ENCODE results near the gene HMGCS2.

The HMGCS2 gene

DNA sequence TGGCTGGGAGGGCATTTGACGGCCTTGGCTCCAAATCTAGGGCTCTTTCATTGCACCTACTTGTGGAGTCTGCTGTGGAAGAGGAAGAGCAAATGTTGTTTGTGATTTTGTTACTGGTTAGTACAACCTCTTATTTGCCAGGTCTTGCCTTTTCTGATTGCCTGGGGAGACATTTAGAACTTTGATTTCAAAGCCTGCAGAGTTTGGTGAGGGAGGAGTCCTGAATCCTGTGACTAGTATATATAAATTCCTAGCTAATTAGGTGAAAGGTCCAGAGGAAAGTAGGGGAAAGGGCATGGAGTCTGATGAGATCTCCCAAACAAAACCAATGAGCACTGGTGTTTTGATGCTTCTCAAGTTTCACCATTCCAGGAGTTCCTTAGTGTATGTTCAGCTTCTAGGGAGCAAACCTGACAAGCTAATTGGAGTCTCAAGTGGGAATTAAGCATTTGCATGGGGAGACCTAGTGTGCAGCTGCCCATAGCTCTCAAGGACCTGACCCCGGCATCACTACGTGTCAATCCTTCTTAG is 5.1 kb upstream of the HMGCS2 start:
- H3K4me3 ChIP-seq (ENCODE audit: low read depth, low read length) = no peak overlapping the region
- DNase-seq (ENCODE audit: low read depth) = no peak
- TF ChIP-seq POLR2A (IDR thresholded peaks at IDR 0.05; ENCODE audit: extremely low read depth, insufficient read length) (no peak), MYC (IDR thresholded peaks at IDR 0.05; ENCODE audit: low read depth, low read length) (no peak), CTCF (IDR thresholded peaks at IDR 0.05; ENCODE audit: low read depth, low read length) (no peak)
- TF ChIP-seq, protein P1, sequence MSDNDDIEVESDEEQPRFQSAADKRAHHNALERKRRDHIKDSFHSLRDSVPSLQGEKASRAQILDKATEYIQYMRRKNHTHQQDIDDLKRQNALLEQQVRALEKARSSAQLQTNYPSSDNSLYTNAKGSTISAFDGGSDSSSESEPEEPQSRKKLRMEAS (IDR thresholded peaks at IDR 0.05; ENCODE audit: low read depth, low read length) = no peak

- no peak overlapping the region for H3K4me3 ChIP-seq (ENCODE audit: low read depth, low read length)
- no peak for TF ChIP-seq MYC (IDR thresholded peaks at IDR 0.05; ENCODE audit: low read depth, low read length)
- TF ChIP-seq POLR2A (IDR thresholded peaks at IDR 0.05; ENCODE audit: extremely low read depth, insufficient read length) = no peak
- TF ChIP-seq CTCF (IDR thresholded peaks at IDR 0.05; ENCODE audit: low read depth, low read length) = no peak
- no peak for DNase-seq (ENCODE audit: low read depth)
Measured at GRCh38 chr1:119772298-119772697, 3.6 kb upstream of the HMGCS2 start.

GRCh38 chr1:119771770-119772169 is 3.1 kb upstream of the HMGCS2 start:
- H3K4me3 ChIP-seq (ENCODE audit: low read depth, low read length) = no peak overlapping the region
- TF ChIP-seq POLR2A (IDR thresholded peaks at IDR 0.05; ENCODE audit: extremely low read depth, insufficient read length) (no peak), MYC (IDR thresholded peaks at IDR 0.05; ENCODE audit: low read depth, low read length) (no peak), CTCF (IDR thresholded peaks at IDR 0.05; ENCODE audit: low read depth, low read length) (no peak)
- TF ChIP-seq, protein P1 (IDR thresholded peaks at IDR 0.05; ENCODE audit: low read depth, low read length) = no peak
- no peak for DNase-seq (ENCODE audit: low read depth)

DNA sequence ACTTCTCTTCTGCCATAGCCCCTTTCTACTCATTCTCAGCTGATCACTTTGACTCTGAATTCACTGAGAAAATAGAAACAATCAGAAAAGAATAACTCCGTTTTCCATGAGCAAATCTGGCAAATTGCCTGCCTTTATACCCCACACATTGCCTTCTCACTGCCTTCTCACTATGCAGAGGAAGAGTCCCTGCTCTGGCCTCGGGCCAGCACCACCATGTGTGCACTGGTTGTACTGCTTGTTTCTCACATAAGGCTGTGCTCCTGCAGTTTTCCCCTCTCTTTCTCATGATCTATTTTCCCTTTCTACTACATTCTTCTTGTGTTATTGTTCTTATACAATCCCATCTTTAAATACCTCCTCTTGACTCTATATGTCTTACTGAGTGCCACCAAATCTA is 2.3 kb upstream of the HMGCS2 start:
- H3K4me3 ChIP-seq (ENCODE audit: low read depth, low read length) = no peak overlapping the region
- no peak for DNase-seq (ENCODE audit: low read depth)
- TF ChIP-seq POLR2A (IDR thresholded peaks at IDR 0.05; ENCODE audit: extremely low read depth, insufficient read length) (no peak), CTCF (IDR thresholded peaks at IDR 0.05; ENCODE audit: low read depth, low read length) (no peak), MYC (IDR thresholded peaks at IDR 0.05; ENCODE audit: low read depth, low read length) (no peak)
- TF ChIP-seq, protein P1 (IDR thresholded peaks at IDR 0.05; ENCODE audit: low read depth, low read length) = no peak

GRCh38 chr1:119767486-119767885 is 1.2 kb downstream of the HMGCS2 start:
- DNase-seq (ENCODE audit: low read depth) = no peak
- TF ChIP-seq, protein P1 (IDR thresholded peaks at IDR 0.05; ENCODE audit: low read depth, low read length) = no peak
- TF ChIP-seq POLR2A (IDR thresholded peaks at IDR 0.05; ENCODE audit: extremely low read depth, insufficient read length) = no peak
- TF ChIP-seq MYC (IDR thresholded peaks at IDR 0.05; ENCODE audit: low read depth, low read length) = no peak
- TF ChIP-seq CTCF (IDR thresholded peaks at IDR 0.05; ENCODE audit: low read depth, low read length) = no peak
- no peak overlapping the region for H3K4me3 ChIP-seq (ENCODE audit: low read depth, low read length)

- no peak for DNase-seq (ENCODE audit: low read depth)
- H3K4me3 ChIP-seq (ENCODE audit: low read depth, low read length) = no peak overlapping the region
- TF ChIP-seq, protein P1 (IDR thresholded peaks at IDR 0.05; ENCODE audit: low read depth, low read length) = no peak
- no peak for TF ChIP-seq POLR2A (IDR thresholded peaks at IDR 0.05; ENCODE audit: extremely low read depth, insufficient read length)
- TF ChIP-seq CTCF (IDR thresholded peaks at IDR 0.05; ENCODE audit: low read depth, low read length) = no peak
- no peak for TF ChIP-seq MYC (IDR thresholded peaks at IDR 0.05; ENCODE audit: low read depth, low read length)
Measured at GRCh38 chr1:119766374-119766794, 2.3 kb downstream of the HMGCS2 start.

All from NB4 (cell line).